OCI-LY1 (cell line): ENCODE results near the gene AARS1.

ENCODE experiments used
- H2AFZ ChIP-seq: fragments of 200-600 bp; sonication (generic), shearing (Covaris generic); 2 replicates; pipeline ENCODE4 v1.6.0; 2014; ENCODE audit warnings: antibody characterized with exemption, mild to moderate bottlenecking, low read length
- H3F3A ChIP-seq: fragments of 200-600 bp; sonication (generic), shearing (Covaris generic); 2 replicates; pipeline ENCODE4 v1.6.0; 2014; ENCODE audit warnings: mild to moderate bottlenecking, antibody characterized with exemption, low read length, moderate library complexity; ENCODE audit not compliant: insufficient read depth
- H3K27ac ChIP-seq: fragments of 200-600 bp; sonication (generic); 2 replicates; pipeline ENCODE4 v1.5.1; 2014; ENCODE audit warnings: low read length, mixed run types, mild to moderate bottlenecking, low read depth; ENCODE audit not compliant: poor library complexity, severe bottlenecking
- H3K27me3 ChIP-seq: fragments of 200-600 bp; sonication (generic); 2 replicates; pipeline ENCODE4 v1.6.0; 2014; ENCODE audit warnings: antibody characterized with exemption, mild to moderate bottlenecking, low read length, moderate library complexity; ENCODE audit not compliant: insufficient read depth
- H3K36me3 ChIP-seq: fragments of 200-600 bp; sonication (generic); 2 replicates; pipeline ENCODE4 v1.6.1; 2014; ENCODE audit warnings: mild to moderate bottlenecking, antibody characterized with exemption, low read length, moderate library complexity, mixed read lengths; ENCODE audit not compliant: insufficient read depth
- H3K4me1 ChIP-seq: fragments of 200-600 bp; sonication (generic); 2 replicates; pipeline ENCODE4 v1.5.1; 2014; ENCODE audit warnings: mild to moderate bottlenecking, low read length, moderate library complexity; ENCODE audit not compliant: insufficient read depth, severe bottlenecking
- H3K4me2 ChIP-seq: fragments of 200-600 bp; sonication (generic), shearing (Covaris generic); 2 replicates; pipeline ENCODE4 v1.6.1; 2014; ENCODE audit warnings: low read length
- H3K4me3 ChIP-seq: fragments of 200-600 bp; sonication (generic); 2 replicates; pipeline ENCODE4 v1.5.1; 2014; ENCODE audit warnings: low read length, low read depth, mild to moderate bottlenecking, mixed read lengths; ENCODE audit not compliant: poor library complexity, severe bottlenecking
- H3K79me2 ChIP-seq: fragments of 200-600 bp; shearing (Covaris generic); 2 replicates; pipeline ENCODE4 v1.6.1; 2016; ENCODE audit warnings: mixed run types, low read length, mixed read lengths; ENCODE audit not compliant: insufficient read depth
- H3K9ac ChIP-seq: fragments of 200-600 bp; sonication (generic), shearing (Covaris generic); 2 replicates; pipeline ENCODE4 v1.6.1; 2014; ENCODE audit warnings: mild to moderate bottlenecking, low read length, mixed read lengths
- H3K9me2 ChIP-seq: fragments of 200-600 bp; sonication (generic), shearing (Covaris generic); 2 replicates; pipeline ENCODE4 v1.6.1; 2014; ENCODE audit warnings: low read depth, mild to moderate bottlenecking, low read length, mixed read lengths
- H3K9me3 ChIP-seq: fragments of 200-600 bp; shearing (Covaris generic); 2 replicates; pipeline ENCODE4 v1.6.1; 2014; ENCODE audit warnings: low read length, mixed read lengths
- H4K20me1 ChIP-seq: fragments of 200-600 bp; sonication (generic), shearing (Covaris generic); 2 replicates; pipeline ENCODE4 v1.6.0; 2016; ENCODE audit warnings: mild to moderate bottlenecking, low read length; ENCODE audit not compliant: insufficient read depth
- EZH2 ChIP-seq: fragments of 200-600 bp; sonication (generic), shearing (Covaris generic); IDR thresholded peaks from 2 replicates; pipeline ENCODE4 v1.8.0; 2017; ENCODE audit warnings: borderline replicate concordance, mixed run types, mild to moderate bottlenecking, antibody characterized with exemption, low read length, moderate library complexity, mixed read lengths
- TF ChIP-seq, protein P1 (sequence below): fragments of 200-600 bp; sonication (generic), shearing (Covaris generic); IDR thresholded peaks from 2 replicates; pipeline ENCODE4 v1.5.1; 2017; ENCODE audit warnings: mild to moderate bottlenecking, antibody characterized with exemption, low read length, moderate library complexity, mixed read lengths

The AARS1 gene

DNA sequence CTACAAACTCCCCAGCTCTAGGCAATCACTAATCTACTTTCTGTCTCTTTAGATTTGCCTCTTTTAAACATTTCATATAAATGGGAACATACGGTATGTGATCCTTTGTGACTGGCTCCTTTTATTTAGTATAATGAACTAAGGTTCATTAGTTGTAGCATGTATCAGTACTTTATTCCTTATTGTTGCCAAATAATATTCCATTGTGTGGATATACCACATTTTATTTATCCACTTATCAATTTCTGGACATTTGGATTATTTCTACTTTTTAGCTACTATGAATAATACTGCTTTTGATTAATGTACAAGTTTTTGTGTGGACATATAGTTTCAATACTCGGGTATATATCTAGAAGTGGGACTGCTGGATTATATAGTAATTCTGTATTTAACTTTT is 17.6 kb upstream of the AARS1 start:
- H3K36me3 ChIP-seq: peaks cover 17% of the 10 kb centered on the region
- H3K9me2 ChIP-seq: no peaks in the 10 kb centered on the region
- no peak overlapping the region for H3K9ac ChIP-seq
- H3K4me3 ChIP-seq: no peak overlapping the region
- no peaks in the 10 kb centered on the region for H3K27me3 ChIP-seq
- no peaks in the 10 kb centered on the region for H4K20me1 ChIP-seq
- peaks cover 30% of the 10 kb centered on the region for H3K79me2 ChIP-seq
- no peak overlapping the region for H2AFZ ChIP-seq
- H3K4me2 ChIP-seq: no peak overlapping the region
- TF ChIP-seq EZH2: no peak
- TF ChIP-seq, protein P1, sequence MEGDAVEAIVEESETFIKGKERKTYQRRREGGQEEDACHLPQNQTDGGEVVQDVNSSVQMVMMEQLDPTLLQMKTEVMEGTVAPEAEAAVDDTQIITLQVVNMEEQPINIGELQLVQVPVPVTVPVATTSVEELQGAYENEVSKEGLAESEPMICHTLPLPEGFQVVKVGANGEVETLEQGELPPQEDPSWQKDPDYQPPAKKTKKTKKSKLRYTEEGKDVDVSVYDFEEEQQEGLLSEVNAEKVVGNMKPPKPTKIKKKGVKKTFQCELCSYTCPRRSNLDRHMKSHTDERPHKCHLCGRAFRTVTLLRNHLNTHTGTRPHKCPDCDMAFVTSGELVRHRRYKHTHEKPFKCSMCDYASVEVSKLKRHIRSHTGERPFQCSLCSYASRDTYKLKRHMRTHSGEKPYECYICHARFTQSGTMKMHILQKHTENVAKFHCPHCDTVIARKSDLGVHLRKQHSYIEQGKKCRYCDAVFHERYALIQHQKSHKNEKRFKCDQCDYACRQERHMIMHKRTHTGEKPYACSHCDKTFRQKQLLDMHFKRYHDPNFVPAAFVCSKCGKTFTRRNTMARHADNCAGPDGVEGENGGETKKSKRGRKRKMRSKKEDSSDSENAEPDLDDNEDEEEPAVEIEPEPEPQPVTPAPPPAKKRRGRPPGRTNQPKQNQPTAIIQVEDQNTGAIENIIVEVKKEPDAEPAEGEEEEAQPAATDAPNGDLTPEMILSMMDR: no peak
- H3K4me1 ChIP-seq: no peaks in the 10 kb centered on the region
- no peaks in the 10 kb centered on the region for H3K9me3 ChIP-seq
- H3K27ac ChIP-seq: no peak overlapping the region
- no peaks in the 10 kb centered on the region for H3F3A ChIP-seq

- H3K79me2 ChIP-seq: peaks cover 45% of the 10 kb centered on the region
These were observed 15.7 kb upstream of the AARS1 start for GRCh38 chr16:70304892-70305448.

GRCh38 chr16:70302745-70303144 is 13.4 kb upstream of the AARS1 start:
- H3K79me2 ChIP-seq: peaks cover 51% of the 10 kb centered on the region
- H4K20me1 ChIP-seq: no peaks in the 10 kb centered on the region
- peaks cover 10% of the 10 kb centered on the region for H3K9me3 ChIP-seq
- no peak for TF ChIP-seq EZH2
- TF ChIP-seq, protein P1: no peak
- H3K27me3 ChIP-seq: no peaks in the 10 kb centered on the region
- peaks cover 36% of the 10 kb centered on the region for H3K36me3 ChIP-seq
- H3K4me1 ChIP-seq: peaks cover 14% of the 10 kb centered on the region
- no peak overlapping the region for H3K4me3 ChIP-seq
- H3F3A ChIP-seq: no peaks in the 10 kb centered on the region
- no peaks in the 10 kb centered on the region for H3K9me2 ChIP-seq
- H2AFZ ChIP-seq: no peak overlapping the region
- no peak overlapping the region for H3K9ac ChIP-seq
- H3K4me2 ChIP-seq: no peak overlapping the region
- H3K27ac ChIP-seq: no peak overlapping the region

More at GRCh38 chr16:70304892-70305448, 15.7 kb upstream of the AARS1 start:
- H3K4me3 ChIP-seq: no peak overlapping the region
- no peak overlapping the region for H3K27ac ChIP-seq
- no peaks in the 10 kb centered on the region for H3F3A ChIP-seq
- no peak overlapping the region for H3K4me2 ChIP-seq
- H2AFZ ChIP-seq: no peak overlapping the region
- TF ChIP-seq EZH2: no peak
- TF ChIP-seq, protein P1: no peak
- H3K9ac ChIP-seq: no peak overlapping the region
- no peaks in the 10 kb centered on the region for H3K9me2 ChIP-seq
- no peaks in the 10 kb centered on the region for H4K20me1 ChIP-seq
- H3K36me3 ChIP-seq: peaks cover 36% of the 10 kb centered on the region
- no peaks in the 10 kb centered on the region for H3K27me3 ChIP-seq
- peaks cover 10% of the 10 kb centered on the region for H3K9me3 ChIP-seq
- H3K4me1 ChIP-seq: peaks cover 2% of the 10 kb centered on the region
